PFSK-1 (cell line): ENCODE measurements around the gene AATK.

Source experiments
- POLR2AphosphoS5 ChIP-seq: IDR thresholded peaks from 2 replicates; pipeline ENCODE4 v1.6.1; 2012; ENCODE audit warnings: low read depth, mild to moderate bottlenecking, control low read depth, low read length, moderate library complexity
- REST ChIP-seq, 2 experiments: IDR thresholded peaks; 2 replicates each; pipeline versions ENCODE4 v1.6.1 to v1.8.0; 2011 to 2012; ENCODE audit warnings: low read depth in 2 of 2, low read length in 2 of 2, control low read depth in 1 of 2, inconsistent platforms in 1 of 2, mild to moderate bottlenecking in 1 of 2, moderate library complexity in 1 of 2; ENCODE audit not compliant: insufficient read depth in 1 of 2
- SIN3A ChIP-seq: IDR thresholded peaks from 2 replicates; pipeline ENCODE4 v1.6.1; 2012; ENCODE audit warnings: mild to moderate bottlenecking, low read length, moderate library complexity, borderline replicate concordance; ENCODE audit not compliant: insufficient read depth
- TAF1 ChIP-seq: IDR thresholded peaks from 2 replicates; pipeline ENCODE4 v1.6.1; 2012; ENCODE audit warnings: low read length, control low read depth, borderline replicate concordance; ENCODE audit not compliant: insufficient read depth

GRCh38 chr17:81167194-81167524 lies 1.1 kb upstream of the AATK start:
- TF ChIP-seq POLR2AphosphoS5: no peak
- no peak for TF ChIP-seq REST (IDR thresholded peaks at IDR 0.05; ENCODE audit: insufficient read depth in 1 of 2, low read depth in 2 of 2, low read length in 2 of 2)
- TF ChIP-seq SIN3A: no peak
- no peak for TF ChIP-seq TAF1
